Erythroblast (primary cell): ENCODE measurements around the gene BBS9.

Source experiments
- GATA1 ChIP-seq: IDR thresholded peaks from 2 replicates; pipeline ENCODE4 v1.6.1; 2011; ENCODE audit warnings: low read depth, mild to moderate bottlenecking, control low read depth, low read length, moderate library complexity
- POLR2A ChIP-seq: IDR thresholded peaks from 2 replicates; pipeline ENCODE4 v1.6.1; 2011; ENCODE audit warnings: mild to moderate bottlenecking, low read length

DNA sequence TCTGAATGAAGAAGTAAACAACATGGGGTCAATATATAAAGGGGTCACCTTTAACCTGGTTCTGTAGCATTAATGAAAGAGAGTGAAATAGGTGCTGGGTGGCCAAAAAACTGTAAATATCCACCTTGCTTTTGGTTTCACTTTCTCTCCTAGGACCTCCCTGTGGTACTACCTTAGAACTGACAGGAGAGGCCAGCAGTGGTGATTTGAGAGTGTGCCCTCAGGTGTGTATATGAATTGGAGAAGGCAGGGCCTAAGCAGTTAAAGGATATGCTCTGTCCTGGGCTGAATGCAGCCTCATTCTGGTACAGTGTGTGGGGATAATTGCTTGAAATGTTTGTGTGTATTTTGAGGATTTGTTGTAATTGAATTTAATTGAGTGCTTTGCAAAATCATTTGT is 62.0 kb downstream of the BBS9 start:
- TF ChIP-seq POLR2A: no peak
- TF ChIP-seq GATA1: no peak
